Smooth muscle cell of trachea (primary cell): ENCODE data around the gene CISTR. TPM values are rescaled to one million over a fixed set of nuclear protein-coding genes. Genes with fewer than 3 reads are reported as not detected.

Experiments used
- total RNA-seq: library from RNA; depleted of rRNA; stranded (reverse); fragments of >200 nt; gene quantifications from 2 replicates; pipeline ENCODE4 v1.2.1, GENCODE V29; 2014

Gene CISTR
- total RNA-seq = not detected in 2 replicates

GRCh38 chr12:53751336-53752191 lies at the start of gene CISTR:
Gene CISTR, minus strand, starts transcription at chr12:53751979.

GRCh38 chr12:53727310-53728041 lies 24.3 kb downstream of the CISTR start, which contains the start of gene CALCOCO1:
Gene CALCOCO1, minus strand, starts transcription at chr12:53727452. Its CDS starts 2,210 bp downstream, at chr12:53725242.

Other genes starting within 250 kb of the CISTR start
- gene NPFF, start 244.5 kb downstream of the CISTR start, total RNA-seq = not detected in 2 replicates
- 10.1 and 17.3 TPM in 2 replicates for gene ATF7, start 125.6 kb downstream of the CISTR start, total RNA-seq
- 108 and 157 TPM in 2 replicates for gene ATP5MC2, start 75.9 kb downstream of the CISTR start, total RNA-seq
- gene CALCOCO1, start 24.5 kb downstream of the CISTR start, total RNA-seq = 105 and 211 TPM in 2 replicates
- not detected in 2 replicates for gene HOXC13, start 186.9 kb upstream of the CISTR start, total RNA-seq
- not detected in 2 replicates for gene HOXC12, start 202.9 kb upstream of the CISTR start, total RNA-seq
- gene HOXC11, start 221.1 kb upstream of the CISTR start, total RNA-seq = not detected in 2 replicates
- not detected in 2 replicates for gene HOTAIR, start 223.0 kb upstream of the CISTR start, total RNA-seq
- not detected in 2 replicates for gene HOXC10, start 233.2 kb upstream of the CISTR start, total RNA-seq
- gene HOXC9, start 248.2 kb upstream of the CISTR start, total RNA-seq = 0.15 and 0.33 TPM in 2 replicates